ENCODE results near the gene ITPR1. TPM values are rescaled to one million over a fixed set of nuclear protein-coding genes. Genes with fewer than 3 reads are reported as not detected.

The ITPR1 gene
- total RNA-seq, 4 donors from 2014 or later: 58.8 to 67.2 (median 63.1) TPM

DNA sequence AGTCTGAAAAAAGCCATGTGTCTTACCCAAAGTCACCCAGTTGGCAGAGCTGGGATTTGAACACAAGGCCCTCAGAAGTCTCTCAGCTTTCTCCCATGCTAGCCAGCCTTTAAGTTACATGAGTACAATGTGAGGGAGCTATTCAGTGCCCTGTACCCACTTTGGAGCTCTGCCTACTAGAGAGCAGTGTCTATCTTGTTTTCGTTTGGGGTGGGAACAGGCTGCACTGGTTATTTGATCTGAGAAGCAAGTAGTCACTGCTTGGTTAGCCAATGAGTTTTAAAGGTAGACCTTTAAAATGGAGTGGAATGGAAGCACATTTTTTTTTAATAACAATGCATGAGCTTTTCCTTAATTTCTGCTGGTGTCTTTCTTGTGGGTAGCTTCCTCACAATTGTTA is 255.0 kb downstream of the ITPR1 start:
- TF ChIP-seq, protein P1, sequence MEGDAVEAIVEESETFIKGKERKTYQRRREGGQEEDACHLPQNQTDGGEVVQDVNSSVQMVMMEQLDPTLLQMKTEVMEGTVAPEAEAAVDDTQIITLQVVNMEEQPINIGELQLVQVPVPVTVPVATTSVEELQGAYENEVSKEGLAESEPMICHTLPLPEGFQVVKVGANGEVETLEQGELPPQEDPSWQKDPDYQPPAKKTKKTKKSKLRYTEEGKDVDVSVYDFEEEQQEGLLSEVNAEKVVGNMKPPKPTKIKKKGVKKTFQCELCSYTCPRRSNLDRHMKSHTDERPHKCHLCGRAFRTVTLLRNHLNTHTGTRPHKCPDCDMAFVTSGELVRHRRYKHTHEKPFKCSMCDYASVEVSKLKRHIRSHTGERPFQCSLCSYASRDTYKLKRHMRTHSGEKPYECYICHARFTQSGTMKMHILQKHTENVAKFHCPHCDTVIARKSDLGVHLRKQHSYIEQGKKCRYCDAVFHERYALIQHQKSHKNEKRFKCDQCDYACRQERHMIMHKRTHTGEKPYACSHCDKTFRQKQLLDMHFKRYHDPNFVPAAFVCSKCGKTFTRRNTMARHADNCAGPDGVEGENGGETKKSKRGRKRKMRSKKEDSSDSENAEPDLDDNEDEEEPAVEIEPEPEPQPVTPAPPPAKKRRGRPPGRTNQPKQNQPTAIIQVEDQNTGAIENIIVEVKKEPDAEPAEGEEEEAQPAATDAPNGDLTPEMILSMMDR (IDR thresholded peaks at IDR 0.05; ENCODE audit: low read depth): no peak

DNA sequence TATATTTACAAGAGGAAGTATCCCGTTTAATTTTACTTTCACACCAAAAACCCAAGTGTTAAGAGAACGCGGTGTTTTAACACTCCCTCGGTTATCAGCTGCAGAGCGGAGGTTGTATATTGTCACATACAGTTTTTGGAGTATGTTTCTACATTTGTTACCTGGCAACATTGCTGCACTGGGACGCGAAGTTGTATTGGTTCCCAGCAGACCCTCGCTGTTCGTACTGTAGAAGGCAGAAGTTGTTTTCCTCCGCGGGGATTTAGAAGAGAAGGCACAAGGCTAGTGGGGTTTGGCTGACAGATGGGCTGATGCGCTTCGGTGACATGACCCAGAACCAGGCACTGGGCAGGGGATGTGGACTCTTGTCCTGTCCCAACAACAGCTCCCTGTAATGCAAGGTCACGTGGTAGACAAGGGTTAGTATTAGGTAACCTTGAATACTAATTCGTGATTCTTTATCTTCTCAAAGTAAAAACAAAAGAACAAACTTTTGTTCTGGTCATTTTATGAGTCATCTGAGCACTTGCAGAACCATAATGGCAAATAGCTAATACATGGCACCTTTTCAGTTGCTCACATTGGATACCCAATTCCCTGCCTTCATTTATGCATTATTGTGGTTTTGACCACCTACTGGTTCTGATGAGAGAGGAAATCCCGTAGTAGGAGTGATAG is 255.7 kb downstream of the ITPR1 start:
- TF ChIP-seq, protein P1 (IDR thresholded peaks at IDR 0.05; ENCODE audit: low read depth): no peak

DNA sequence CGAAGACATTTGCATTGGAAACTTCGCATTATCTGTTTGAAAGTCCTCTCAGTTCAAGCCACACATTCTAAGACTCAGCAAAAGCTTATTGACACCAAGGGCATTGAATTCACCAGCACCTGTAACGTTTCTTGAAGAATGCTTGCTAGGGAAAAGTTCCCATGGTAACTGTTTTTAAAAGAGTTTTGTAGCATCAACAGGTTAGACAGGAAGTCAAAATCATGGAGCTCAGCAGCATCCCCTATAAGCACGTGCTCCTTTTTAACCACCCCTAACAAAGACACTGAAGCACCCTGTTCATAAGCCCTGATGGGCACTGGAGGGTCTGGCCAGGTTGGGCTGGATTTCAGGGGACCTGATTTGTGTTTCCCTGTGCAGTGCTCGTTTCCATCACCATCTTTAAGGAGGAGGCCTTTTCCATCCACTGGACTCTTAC is 256.4 kb downstream of the ITPR1 start:
- TF ChIP-seq, protein P1 (IDR thresholded peaks at IDR 0.05; ENCODE audit: low read depth): no peak

DNA sequence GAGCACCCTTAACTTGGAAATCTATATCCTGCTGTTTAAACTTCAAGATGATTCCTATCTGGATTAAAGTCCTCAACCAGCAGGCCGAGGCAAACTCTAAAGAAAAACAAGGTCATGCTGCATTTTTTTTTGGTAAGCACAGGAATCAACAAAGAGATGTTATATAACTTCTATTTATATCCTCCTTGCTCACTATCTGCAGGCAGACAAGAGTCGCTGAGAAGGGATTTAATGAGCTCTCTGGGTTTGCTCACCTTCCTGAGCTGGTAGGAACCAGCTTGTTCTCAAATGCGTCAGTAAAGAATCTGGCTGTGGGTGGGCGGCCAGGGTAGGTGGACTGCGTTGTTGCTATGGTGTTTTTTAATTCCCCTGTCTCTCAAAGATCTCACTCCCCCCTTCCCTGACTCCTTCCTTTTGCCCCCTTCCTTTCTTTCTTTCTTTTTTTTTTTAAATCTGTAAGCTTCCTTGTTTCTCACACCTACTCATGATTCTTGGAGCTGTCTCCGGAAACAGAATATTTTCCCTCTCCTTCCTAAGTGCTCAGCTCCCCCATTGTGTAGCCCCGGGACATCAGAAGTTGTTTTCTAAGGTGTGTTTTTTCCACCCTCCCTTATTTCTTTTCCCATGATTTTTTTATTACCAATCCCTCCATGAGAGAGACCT is 257.3 kb downstream of the ITPR1 start:
- TF ChIP-seq, protein P1 (IDR thresholded peaks at IDR 0.05; ENCODE audit: low read depth): no peak

DNA sequence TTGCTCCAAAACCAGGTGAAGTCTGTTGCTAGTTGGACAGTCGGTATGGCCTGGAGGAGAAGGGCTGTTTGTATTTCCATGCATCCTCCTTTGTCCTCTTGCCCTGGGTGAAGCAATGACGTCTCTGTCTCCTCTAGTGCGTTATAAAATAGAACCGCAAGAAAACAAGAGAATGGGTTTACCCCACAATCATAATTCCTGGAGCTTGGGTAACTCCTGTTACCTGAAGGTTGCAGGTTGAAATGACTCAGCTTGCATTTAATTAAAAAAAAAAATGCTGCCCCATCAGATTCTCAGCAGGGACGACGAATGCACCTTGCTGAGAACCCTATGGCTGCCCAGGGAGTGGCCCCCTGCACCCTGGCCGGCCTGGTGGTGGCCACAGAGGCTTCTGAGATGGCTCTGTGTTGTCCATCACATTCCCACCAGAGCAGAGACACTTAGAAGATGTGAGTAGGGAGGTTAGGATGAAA is 257.9 kb downstream of the ITPR1 start:
- TF ChIP-seq, protein P1 (IDR thresholded peaks at IDR 0.05; ENCODE audit: low read depth): no peak

DNA sequence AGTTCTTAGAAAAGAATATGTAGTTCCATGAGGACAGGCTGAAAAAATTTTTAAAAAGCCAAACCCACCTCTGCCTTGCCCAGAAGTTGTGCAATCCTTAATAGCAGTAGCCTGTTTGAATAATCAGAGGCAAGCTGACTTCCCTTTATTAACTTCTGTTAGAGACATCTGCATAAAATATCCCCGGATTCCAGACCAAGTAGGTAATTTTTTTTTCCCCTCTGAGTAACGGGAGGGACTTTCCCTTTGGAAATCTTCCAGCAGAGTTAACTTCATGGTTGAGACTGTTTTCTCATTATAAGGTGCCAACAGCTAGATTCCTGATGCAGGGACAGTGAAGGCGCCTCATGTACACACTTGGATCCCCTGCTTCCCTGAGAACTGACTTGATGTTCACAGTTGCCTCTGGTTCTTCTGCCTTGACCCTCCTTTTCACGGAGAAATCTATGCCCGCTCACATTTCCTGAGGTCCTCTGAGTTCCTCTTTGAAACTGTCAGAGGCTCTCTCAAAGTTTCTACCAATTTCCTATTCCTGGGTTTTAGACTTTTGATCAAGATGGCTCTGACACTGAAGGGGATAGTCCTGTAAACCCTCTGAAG is 258.5 kb downstream of the ITPR1 start:
- TF ChIP-seq, protein P1 (IDR thresholded peaks at IDR 0.05; ENCODE audit: low read depth): no peak

Measured in subcutaneous adipose tissue (tissue), 4 donors.